GM23338 (cell line): ENCODE data around the gene POLDIP3.

ENCODE experiments used
- CREB1 ChIP-seq: fragments of 250-450 bp; sonication (Bioruptor Pico); IDR thresholded peaks from 2 replicates; pipeline ENCODE4 v1.5.0; 2020; ENCODE audit warnings: low read depth, mild to moderate bottlenecking, moderate library complexity
- EZH2 ChIP-seq: fragments of 200-600 bp; sonication (generic); IDR thresholded peaks from one replicate; pipeline ENCODE4 v1.8.0; 2017; ENCODE audit warnings: antibody characterized with exemption, mild to moderate bottlenecking, low read depth; ENCODE audit not compliant: unreplicated experiment
- EZH2phosphoT487 ChIP-seq: fragments of 200-600 bp; sonication (generic); IDR thresholded peaks from one replicate; pipeline ENCODE4 v1.8.1; 2018; ENCODE audit warnings: antibody characterized with exemption; ENCODE audit not compliant: unreplicated experiment
- JUNB ChIP-seq: IDR thresholded peaks from one replicate; pipeline ENCODE4 v1.6.1; 2016; ENCODE audit warnings: antibody characterized with exemption; ENCODE audit not compliant: unreplicated experiment
- POLR2AphosphoS5 ChIP-seq: IDR thresholded peaks from 2 replicates; pipeline ENCODE4 v1.6.1; 2016; ENCODE audit warnings: antibody characterized with exemption, low read depth
- STAT1 ChIP-seq: IDR thresholded peaks from one replicate; pipeline ENCODE4 v1.6.1; 2016; ENCODE audit warnings: antibody characterized with exemption; ENCODE audit not compliant: unreplicated experiment
- ZNF331 ChIP-seq: fragments of 250-450 bp; sonication (Bioruptor Pico); IDR thresholded peaks from 2 replicates; pipeline ENCODE4 v1.5.0; 2020; ENCODE audit warnings: low read depth, mild to moderate bottlenecking, moderate library complexity
- TF ChIP-seq, protein P1 (sequence below), 2 experiments: fragments of 200-600 bp in 1 of 2; sonication (generic) in 1 of 2; conservative IDR thresholded peaks; 2 replicates each; pipeline versions ENCODE4 v1.5.1 to v1.6.1; 2016 to 2017; ENCODE audit warnings: antibody characterized with exemption in 2 of 2, low read depth in 2 of 2, mild to moderate bottlenecking in 2 of 2, moderate library complexity in 1 of 2
- TF ChIP-seq, protein P2 (sequence below): IDR thresholded peaks from one replicate; pipeline ENCODE4 v1.6.1; 2018; ENCODE audit warnings: antibody characterized with exemption; ENCODE audit not compliant: unreplicated experiment
- TF ChIP-seq, protein P3 (sequence below): IDR thresholded peaks from 2 replicates; pipeline ENCODE4 v1.6.1; 2016; ENCODE audit warnings: antibody characterized with exemption

DNA sequence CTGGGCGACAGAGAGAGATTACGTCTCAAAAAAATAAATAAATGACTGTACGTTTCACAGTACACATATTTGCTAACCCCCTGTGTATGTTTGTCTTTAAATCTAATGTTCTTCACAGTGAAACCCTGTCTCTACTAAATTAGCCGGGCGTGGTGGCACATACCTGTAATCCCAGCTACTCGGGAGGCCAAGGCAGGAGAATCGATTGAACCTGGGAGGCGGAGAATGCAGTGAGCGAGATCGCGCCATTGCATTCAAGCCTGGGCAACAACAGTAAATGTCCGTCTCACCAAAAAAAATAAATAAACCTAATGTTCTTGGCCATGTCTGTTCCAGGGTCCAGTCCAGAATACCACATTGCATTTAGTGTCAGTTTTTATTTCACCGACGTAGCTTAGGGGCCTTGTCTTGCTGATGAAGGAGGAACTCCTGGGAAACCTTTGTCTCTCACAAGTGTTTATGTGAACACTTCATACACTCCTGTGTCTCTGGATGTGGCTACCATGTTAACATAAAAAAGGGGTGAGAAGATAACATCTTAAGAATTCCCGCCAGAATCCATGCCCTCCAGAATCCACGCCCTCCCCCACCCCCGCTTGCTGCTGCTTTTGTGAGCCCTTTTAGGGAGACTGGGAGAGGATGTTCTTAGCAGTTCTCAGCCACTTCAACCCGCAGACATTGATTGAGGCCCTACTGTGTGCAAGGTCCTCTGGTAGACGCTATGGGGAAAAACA lies 65.9 kb downstream of the POLDIP3 start:
- TF ChIP-seq, protein P1, sequence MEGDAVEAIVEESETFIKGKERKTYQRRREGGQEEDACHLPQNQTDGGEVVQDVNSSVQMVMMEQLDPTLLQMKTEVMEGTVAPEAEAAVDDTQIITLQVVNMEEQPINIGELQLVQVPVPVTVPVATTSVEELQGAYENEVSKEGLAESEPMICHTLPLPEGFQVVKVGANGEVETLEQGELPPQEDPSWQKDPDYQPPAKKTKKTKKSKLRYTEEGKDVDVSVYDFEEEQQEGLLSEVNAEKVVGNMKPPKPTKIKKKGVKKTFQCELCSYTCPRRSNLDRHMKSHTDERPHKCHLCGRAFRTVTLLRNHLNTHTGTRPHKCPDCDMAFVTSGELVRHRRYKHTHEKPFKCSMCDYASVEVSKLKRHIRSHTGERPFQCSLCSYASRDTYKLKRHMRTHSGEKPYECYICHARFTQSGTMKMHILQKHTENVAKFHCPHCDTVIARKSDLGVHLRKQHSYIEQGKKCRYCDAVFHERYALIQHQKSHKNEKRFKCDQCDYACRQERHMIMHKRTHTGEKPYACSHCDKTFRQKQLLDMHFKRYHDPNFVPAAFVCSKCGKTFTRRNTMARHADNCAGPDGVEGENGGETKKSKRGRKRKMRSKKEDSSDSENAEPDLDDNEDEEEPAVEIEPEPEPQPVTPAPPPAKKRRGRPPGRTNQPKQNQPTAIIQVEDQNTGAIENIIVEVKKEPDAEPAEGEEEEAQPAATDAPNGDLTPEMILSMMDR (conservative IDR thresholded peaks at IDR 0.05; ENCODE audit: low read depth in 2 of 2), result no peak
- TF ChIP-seq ZNF331 (CRISPR knock-in tag), result no peak
- no peak for TF ChIP-seq CREB1
- TF ChIP-seq, protein P2, sequence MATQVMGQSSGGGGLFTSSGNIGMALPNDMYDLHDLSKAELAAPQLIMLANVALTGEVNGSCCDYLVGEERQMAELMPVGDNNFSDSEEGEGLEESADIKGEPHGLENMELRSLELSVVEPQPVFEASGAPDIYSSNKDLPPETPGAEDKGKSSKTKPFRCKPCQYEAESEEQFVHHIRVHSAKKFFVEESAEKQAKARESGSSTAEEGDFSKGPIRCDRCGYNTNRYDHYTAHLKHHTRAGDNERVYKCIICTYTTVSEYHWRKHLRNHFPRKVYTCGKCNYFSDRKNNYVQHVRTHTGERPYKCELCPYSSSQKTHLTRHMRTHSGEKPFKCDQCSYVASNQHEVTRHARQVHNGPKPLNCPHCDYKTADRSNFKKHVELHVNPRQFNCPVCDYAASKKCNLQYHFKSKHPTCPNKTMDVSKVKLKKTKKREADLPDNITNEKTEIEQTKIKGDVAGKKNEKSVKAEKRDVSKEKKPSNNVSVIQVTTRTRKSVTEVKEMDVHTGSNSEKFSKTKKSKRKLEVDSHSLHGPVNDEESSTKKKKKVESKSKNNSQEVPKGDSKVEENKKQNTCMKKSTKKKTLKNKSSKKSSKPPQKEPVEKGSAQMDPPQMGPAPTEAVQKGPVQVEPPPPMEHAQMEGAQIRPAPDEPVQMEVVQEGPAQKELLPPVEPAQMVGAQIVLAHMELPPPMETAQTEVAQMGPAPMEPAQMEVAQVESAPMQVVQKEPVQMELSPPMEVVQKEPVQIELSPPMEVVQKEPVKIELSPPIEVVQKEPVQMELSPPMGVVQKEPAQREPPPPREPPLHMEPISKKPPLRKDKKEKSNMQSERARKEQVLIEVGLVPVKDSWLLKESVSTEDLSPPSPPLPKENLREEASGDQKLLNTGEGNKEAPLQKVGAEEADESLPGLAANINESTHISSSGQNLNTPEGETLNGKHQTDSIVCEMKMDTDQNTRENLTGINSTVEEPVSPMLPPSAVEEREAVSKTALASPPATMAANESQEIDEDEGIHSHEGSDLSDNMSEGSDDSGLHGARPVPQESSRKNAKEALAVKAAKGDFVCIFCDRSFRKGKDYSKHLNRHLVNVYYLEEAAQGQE, result no peak
- no peak for TF ChIP-seq EZH2
- TF ChIP-seq EZH2phosphoT487, result no peak
- no peak for TF ChIP-seq POLR2AphosphoS5
- TF ChIP-seq, protein P3, sequence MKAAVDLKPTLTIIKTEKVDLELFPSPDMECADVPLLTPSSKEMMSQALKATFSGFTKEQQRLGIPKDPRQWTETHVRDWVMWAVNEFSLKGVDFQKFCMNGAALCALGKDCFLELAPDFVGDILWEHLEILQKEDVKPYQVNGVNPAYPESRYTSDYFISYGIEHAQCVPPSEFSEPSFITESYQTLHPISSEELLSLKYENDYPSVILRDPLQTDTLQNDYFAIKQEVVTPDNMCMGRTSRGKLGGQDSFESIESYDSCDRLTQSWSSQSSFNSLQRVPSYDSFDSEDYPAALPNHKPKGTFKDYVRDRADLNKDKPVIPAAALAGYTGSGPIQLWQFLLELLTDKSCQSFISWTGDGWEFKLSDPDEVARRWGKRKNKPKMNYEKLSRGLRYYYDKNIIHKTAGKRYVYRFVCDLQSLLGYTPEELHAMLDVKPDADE, result no peak
- TF ChIP-seq JUNB, result no peak
- no peak for TF ChIP-seq STAT1
